T47D (cell line): ENCODE data around the gene MSMB.
A peak's percentile ranks its signal among the peaks of the same experiment; 100 is the strongest.

Experiments used
- DNase-seq, 2 experiments: peaks; one replicate each; pipeline versions ENCODE4 v3.0.0 to v3.0.0-alpha.2; 2011 to 2012; ENCODE audit warnings: low read depth in 1 of 2, low spot score in 1 of 2
- JUND ChIP-seq: IDR thresholded peaks from 2 replicates; pipeline ENCODE4 v1.6.1; 2012; ENCODE audit warnings: low read depth
- in situ Hi-C: cut with HindIII; loops from 2 replicates; pipeline ENCODE4 v1.10.0; 2016; ENCODE audit warnings: low sequenced_read_pairs, low pct_unique_long_range_greater_than_20kb

The MSMB gene

GRCh38 chr10:46037107-46037825 lies 8.8 kb downstream of the MSMB start:
- in situ Hi-C loops: no loop called here
- DNase-seq: no peak
- no peak for TF ChIP-seq JUND

- in situ Hi-C loops: no loop called here
- peak in 1 of 2 experiments; percentile 58 for DNase-seq
- no peak for TF ChIP-seq JUND
These were observed 9.9 kb downstream of the MSMB start for GRCh38 chr10:46035923-46036849.

GRCh38 chr10:46033602-46034011 lies 12.5 kb downstream of the MSMB start:
- DNase-seq: peak in 1 of 2 experiments; percentile 65
- no peak for TF ChIP-seq JUND
- in situ Hi-C loops: no loop called here

DNA sequence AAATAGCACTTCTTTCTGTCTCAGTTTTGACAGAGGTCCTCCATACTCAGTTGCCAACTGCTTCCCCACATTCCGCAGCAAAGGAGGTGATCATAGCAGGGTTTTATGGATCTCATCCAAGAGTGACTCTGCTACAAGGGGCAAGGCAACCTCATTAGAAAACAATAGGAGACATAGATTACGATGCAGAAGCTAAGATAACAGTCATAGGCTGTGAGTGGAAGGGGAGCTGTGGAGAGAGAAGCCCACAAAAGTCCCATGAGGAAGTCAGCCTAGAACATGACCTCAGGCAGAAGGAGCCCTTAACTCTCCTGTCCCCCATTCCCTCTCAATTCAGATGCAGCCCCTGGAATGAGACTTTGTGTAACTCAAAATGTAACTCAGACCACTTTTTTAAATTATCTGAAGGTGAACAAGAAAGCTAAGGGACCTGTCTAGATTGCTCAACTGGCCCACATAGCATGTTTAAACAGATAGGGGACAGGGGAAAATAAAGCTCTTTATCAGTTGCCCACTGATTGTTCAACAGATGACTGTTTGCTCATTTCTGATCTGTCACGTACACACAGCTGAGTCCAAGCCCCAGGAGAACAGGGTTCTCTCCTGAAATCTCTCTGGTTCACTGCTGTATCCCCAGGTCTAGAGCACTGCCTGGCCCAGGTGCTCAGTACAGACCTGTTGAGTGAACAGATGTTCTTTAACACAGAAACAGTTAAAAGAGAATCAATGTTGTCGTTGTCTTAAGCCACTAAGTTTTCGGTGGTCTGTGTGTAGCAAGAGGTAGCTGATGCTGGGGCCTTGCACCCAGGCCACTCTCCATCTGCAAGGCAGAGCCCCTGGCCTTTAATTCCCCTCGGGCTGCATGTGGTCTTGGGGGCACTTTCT lies 14.2 kb downstream of the MSMB start:
- TF ChIP-seq JUND: no peak
- in situ Hi-C loops: no loop called here

DNA sequence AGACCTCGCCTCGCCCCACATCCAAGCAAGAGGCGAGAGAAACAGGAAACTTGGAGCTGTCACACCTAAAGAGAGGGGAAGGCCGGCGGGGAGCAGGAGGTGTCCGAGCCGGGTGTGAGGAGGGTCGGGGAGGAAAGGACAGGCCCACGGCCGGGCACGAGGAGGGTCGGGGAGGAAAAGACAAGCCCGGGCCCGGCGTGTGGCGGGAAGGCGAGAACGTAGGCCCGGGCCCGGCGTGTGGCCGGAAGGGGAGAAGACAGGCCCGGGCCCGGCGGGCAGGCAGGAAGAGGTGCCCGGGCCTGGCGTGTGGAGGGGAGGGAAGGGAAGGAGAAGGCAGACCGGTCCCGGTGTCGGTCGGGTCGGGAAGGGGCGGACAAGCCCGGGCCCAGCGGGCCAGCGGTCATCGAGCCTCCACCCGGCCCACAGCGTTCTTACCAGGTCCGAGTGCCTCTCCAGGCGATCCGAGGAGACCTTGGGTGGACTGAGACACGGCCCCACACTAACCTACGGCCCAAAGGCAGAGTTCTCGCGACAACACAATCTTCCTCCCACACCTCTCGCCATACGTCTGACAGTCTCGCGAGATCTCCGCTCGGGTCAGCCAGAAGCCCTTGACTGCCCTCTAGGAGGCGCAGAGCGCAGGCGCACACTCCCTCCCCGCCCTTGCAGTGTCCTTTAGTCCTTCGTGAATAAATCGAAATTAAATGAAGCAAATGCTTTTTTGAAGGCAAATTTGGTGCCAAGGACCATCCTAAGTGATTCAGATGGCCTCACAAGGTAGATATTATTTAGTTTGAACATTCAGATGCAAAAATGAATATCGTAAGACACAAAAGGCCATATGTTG lies 15.8 kb downstream of the MSMB start, which contains the start of gene NCOA4:
Gene NCOA4, minus strand, starts transcription at position 533 of the 847 bp plus-strand sequence. CDS start 13,943 bp downstream, outside the sequence.
- TF ChIP-seq JUND: no peak
- DNase-seq: peak; percentile 96 to 99
- in situ Hi-C loops: no loop called here

More for the DNA sequence above, 14.2 kb downstream of the MSMB start:
- DNase-seq: no peak

DNA sequence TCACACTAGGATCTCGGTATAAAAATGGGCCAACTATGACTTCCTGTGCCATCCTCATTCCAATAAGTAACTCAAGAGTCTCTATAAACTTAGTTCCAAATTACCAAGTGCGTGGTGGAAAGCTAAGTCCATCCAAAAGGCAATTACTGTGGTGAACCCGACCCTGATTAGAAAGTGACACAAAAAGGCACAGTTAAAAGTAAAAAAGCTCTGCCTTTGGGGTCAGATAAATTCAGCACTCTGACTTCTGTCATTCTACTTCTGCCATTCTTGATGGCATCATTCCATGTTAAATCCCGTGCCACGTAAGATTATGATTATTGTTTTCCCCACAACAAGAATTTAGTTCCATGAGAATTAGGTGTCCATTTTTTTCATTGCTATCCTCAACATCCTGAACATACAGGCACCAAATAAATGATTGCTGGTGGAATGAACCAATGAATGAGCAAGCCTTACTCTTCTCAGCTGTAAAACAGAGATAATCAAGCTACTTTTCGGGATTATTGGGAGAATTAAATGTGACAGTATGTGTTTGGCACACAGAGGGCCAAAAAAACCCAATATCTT lies 16.5 kb downstream of the MSMB start:
- in situ Hi-C loops: no loop called here
- no peak for DNase-seq
- no peak for TF ChIP-seq JUND

GRCh38 chr10:46028584-46029460 lies 17.2 kb downstream of the MSMB start:
- in situ Hi-C loops: no loop called here
- peak in 1 of 2 experiments; percentile 70 for DNase-seq
- TF ChIP-seq JUND: no peak

- no peak for TF ChIP-seq JUND
- no peak for DNase-seq
- in situ Hi-C loops: no loop called here
These were observed 20.0 kb downstream of the MSMB start for GRCh38 chr10:46026106-46026505.

DNA sequence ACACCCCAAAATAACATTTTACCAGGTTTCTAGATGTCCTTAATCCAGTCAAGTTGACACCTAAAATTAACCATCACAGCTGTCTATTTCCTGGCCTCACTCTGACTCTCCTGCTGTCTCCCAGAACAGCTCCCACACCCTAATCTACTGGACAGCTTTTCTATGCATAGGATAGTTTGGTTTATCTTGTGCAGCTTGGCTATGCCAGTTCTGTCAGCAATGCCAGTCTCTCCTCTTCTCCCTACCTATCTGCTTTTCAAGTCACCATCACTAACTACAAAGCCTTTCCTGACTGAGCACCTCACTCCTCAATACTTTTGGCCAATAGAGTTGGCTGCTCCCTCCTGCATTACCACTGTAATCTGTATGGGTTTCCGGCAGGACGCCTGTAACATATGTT lies 20.7 kb downstream of the MSMB start:
- in situ Hi-C loops: no loop called here
- DNase-seq: no peak
- TF ChIP-seq JUND: no peak

- in situ Hi-C loops: no loop called here
- no peak for TF ChIP-seq JUND
These were observed 21.1 kb downstream of the MSMB start for GRCh38 chr10:46024948-46025347.

More at GRCh38 chr10:46024948-46025347, 21.1 kb downstream of the MSMB start:
- DNase-seq: no peak
